Measurements from ENCODE around the gene ABCF1.

The ABCF1 gene

GRCh38 chr6:30641048-30641447 lies 69.8 kb downstream of the ABCF1 start:
- no peak for DNase-seq
